GM13977 (cell line): ENCODE data around the gene CEMIP.

Source experiments
- DNase-seq: peaks from one replicate; pipeline ENCODE4 v3.0.0; 2012; ENCODE audit warnings: low spot score
- in situ Hi-C: fragments of 300-500 bp; cut with MboI; formaldehyde crosslinking; loops from one replicate; pipeline ENCODE4 v1.12.0; 2022; ENCODE audit warnings: low sequenced_read_pairs, low pct_unique_long_range_greater_than_20kb, mixed read lengths, inconsistent platforms; ENCODE audit not compliant: unreplicated experiment
- TF ChIP-seq, protein P1 (sequence below): IDR thresholded peaks from 2 replicates; pipeline ENCODE4 v1.5.1; 2012; ENCODE audit warnings: mild to moderate bottlenecking, control low read depth; ENCODE audit not compliant: insufficient read depth; ENCODE audit errors: extremely low read depth, missing control alignments

CEMIP gene

DNA sequence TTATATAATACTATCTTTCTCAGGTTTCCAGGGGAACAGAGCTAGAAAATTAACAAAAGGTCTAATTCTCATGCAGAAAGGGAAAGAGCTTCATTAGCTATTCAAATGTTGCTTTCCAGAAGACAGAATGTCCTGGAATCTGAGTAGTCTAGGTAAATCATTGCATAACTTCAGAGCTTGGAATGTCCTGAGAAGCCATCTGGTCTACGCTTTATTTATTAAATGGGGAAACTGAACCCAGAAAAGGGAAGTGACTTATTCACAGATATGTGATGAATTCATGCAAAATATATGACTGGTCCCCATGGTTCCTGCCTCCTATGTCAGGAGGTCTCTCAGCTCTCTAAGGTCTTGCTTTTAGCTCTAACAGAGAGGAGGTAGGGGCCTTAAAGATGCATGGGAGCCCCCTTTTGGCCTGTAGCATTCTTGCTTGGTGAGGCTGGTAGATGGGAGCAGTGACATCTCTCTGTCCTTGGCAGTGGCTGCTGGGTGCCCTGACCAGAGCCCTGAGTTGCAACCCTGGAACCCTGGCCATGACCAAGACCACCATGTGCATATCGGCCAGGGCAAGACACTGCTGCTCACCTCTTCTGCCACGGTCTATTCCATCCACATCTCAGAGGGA lies 99.2 kb downstream of the CEMIP start:
- in situ Hi-C loops = no loop called here
- TF ChIP-seq, protein P1, sequence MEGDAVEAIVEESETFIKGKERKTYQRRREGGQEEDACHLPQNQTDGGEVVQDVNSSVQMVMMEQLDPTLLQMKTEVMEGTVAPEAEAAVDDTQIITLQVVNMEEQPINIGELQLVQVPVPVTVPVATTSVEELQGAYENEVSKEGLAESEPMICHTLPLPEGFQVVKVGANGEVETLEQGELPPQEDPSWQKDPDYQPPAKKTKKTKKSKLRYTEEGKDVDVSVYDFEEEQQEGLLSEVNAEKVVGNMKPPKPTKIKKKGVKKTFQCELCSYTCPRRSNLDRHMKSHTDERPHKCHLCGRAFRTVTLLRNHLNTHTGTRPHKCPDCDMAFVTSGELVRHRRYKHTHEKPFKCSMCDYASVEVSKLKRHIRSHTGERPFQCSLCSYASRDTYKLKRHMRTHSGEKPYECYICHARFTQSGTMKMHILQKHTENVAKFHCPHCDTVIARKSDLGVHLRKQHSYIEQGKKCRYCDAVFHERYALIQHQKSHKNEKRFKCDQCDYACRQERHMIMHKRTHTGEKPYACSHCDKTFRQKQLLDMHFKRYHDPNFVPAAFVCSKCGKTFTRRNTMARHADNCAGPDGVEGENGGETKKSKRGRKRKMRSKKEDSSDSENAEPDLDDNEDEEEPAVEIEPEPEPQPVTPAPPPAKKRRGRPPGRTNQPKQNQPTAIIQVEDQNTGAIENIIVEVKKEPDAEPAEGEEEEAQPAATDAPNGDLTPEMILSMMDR = no peak
- DNase-seq = no peak

DNA sequence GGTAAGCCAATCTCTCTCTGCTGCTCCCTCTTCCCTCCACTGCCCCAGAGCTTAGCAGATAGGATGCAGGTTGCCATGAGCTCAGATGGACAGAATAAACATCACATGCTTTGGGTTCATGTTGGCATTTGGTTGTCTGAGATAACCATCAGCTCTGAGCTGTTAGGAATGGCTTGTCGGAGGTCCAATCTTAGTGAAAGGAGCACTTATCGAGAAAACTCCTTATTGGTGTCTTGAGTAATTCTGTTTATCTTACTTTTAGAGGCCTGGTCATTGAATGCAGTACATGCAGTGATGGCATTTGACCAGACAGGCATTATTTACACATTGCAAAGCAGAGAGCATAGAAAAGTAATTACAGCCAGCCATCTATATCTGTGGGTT lies 99.7 kb downstream of the CEMIP start:
- in situ Hi-C loops = no loop called here
- DNase-seq = no peak
- TF ChIP-seq, protein P1 = no peak

DNA sequence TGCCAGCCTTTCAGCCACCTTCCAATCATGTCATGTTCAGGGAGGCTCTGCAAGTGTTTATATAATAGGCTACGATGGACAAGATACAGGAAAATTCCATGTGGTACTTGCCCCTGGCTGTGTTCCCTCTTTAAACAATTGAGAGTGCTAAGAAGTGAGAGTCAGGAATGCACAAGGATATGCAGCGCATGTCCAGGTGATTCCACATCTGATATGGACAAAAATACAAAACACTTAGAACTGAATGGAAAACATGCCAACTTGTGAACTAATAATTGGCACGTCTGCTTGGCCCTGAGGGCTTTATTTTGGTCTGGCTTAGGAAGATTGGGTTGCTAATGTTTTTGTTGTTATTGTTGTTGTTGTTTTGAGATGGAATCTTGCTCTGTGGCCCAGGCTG lies 100.9 kb downstream of the CEMIP start:
- TF ChIP-seq, protein P1 = no peak
- DNase-seq = no peak
- in situ Hi-C loops = no loop called here

DNA sequence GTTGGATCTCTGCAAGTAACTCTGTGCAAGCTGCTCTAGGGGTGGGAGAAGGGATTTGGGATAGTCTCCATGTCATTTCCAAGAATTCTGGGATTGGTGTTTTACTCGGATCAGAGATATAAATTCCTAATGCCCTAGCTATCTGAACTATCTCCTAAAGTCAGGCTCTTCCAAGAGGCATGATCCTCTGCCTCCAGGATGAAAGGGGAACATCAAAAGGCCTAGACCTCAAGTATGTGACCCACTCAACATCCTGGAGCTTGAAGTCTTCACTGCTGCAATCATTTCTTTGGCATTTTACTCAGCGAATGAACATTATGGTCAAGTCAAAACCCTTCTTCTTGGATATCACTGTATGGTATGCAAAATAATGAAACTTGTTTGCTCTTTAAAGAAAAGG lies 104.5 kb downstream of the CEMIP start:
- in situ Hi-C loops = no loop called here
- DNase-seq = no peak
- TF ChIP-seq, protein P1 = no peak

DNA sequence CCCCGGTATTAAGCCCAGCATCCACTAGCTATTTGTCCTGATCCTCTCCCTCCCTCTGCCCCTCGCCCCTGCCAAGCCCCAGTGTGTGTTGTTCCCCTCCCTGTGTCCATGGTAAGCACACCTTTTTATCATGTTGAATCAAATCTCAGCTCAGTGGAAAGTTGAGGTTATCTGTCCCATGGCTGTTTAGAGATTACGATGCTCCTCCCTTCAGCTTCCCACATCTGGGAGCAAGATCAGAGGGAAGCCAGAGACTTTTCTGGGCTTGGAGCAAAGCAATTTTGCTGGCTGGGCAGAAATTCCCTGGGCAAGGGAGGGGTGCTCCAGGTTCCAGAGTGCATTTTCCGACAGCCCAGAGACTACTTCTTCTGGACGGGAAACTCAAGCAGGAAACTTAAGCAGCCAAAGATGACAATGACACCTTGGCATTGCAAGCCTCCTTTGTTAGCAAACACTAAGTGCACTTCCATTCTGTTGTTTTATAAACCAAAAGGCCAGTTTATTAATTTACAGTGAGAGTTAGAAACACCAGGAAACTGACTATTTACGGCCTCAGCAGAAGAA lies 105.9 kb downstream of the CEMIP start:
- no peak for DNase-seq
- TF ChIP-seq, protein P1 = no peak
- in situ Hi-C loops = no loop called here

DNA sequence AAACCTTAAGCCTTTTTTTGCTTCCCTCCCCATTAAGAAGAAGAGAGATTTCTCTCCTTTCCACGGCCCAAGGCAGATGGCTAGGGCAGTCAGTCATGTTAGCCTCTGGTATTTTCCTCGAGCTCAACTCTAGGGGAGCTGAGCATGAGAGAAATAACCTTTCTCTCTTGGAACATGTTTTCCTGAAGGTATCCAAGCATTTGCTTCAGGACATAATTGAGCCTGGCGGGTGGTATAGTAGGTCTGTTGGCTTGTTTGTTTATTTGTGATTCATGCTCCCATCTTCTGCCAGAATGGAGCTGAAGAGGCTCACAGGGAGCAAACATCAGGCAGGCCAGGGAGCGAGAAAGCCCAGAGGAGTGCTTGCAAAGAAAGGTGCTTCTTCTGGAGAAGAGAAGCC lies 108.0 kb downstream of the CEMIP start:
- in situ Hi-C loops = no loop called here
- DNase-seq = no peak

More for the DNA sequence above, 108.0 kb downstream of the CEMIP start:
- TF ChIP-seq, protein P1 = no peak
